K562 (cell line): Measurements from ENCODE around the gene MCAM. TPM values are rescaled to one million over a fixed set of nuclear protein-coding genes. Genes with fewer than 3 reads are reported as not detected.

Experiments used
- ADNP ChIP-seq: fragments of 200-800 bp; sonication (Bioruptor generic); IDR thresholded peaks from 2 replicates; pipeline ENCODE4 v1.6.1; 2016; ENCODE audit warnings: missing genetic modification characterization, missing compliant biosample characterization
- ATF7 ChIP-seq: fragments of 450-650 bp; IDR thresholded peaks from 2 replicates; pipeline ENCODE4 v1.7.1; 2014; ENCODE audit warnings: mild to moderate bottlenecking, moderate library complexity
- CBFA2T2 ChIP-seq: fragments of 450-650 bp; conservative IDR thresholded peaks from 2 replicates; pipeline ENCODE4 v1.6.1; 2017; ENCODE audit warnings: mild to moderate bottlenecking
- CCAR2 ChIP-seq: fragments of 200-400 bp; formaldehyde crosslinking; IDR thresholded peaks from 2 replicates; pipeline ENCODE4 v1.6.1; 2017; ENCODE audit warnings: mild to moderate bottlenecking, low read depth, low read length
- FOXA1 ChIP-seq: fragments of 450-650 bp; IDR thresholded peaks from 2 replicates; pipeline ENCODE4 v1.6.1; 2016; ENCODE audit warnings: mild to moderate bottlenecking, borderline replicate concordance
- GTF2A2 ChIP-seq: IDR thresholded peaks from 2 replicates; pipeline ENCODE4 v1.6.1; 2016; ENCODE audit warnings: mild to moderate bottlenecking, missing genetic modification characterization, missing compliant biosample characterization
- HEY1 ChIP-seq: fragments of 250-450 bp; sonication (Bioruptor Pico); IDR thresholded peaks from 2 replicates; pipeline ENCODE4 v1.5.0; 2020; ENCODE audit warnings: mild to moderate bottlenecking, moderate library complexity, borderline replicate concordance
- IRF2 ChIP-seq: sonication (generic); formaldehyde crosslinking; IDR thresholded peaks from 2 replicates; pipeline ENCODE4 v1.8.1; 2022; ENCODE audit warnings: mild to moderate bottlenecking, missing genetic modification reagents
- KDM4B ChIP-seq, 2 experiments: fragments of 450-650 bp in 1 of 2; sonication (generic) in 1 of 2; IDR thresholded peaks; 2 replicates each; pipeline ENCODE4 v1.6.1; 2016 to 2017; ENCODE audit warnings: borderline replicate concordance in 2 of 2, antibody characterized with exemption in 1 of 2, low read depth in 1 of 2, mild to moderate bottlenecking in 1 of 2
- KDM5B ChIP-seq: fragments of 200-600 bp; sonication (generic); IDR thresholded peaks from 2 replicates; pipeline ENCODE4 v1.6.1; 2012; ENCODE audit warnings: low read depth, mild to moderate bottlenecking, moderate library complexity, low read length, control low read depth, inconsistent platforms; ENCODE audit not compliant: insufficient replicate concordance
- NR4A1 ChIP-seq, 2 experiments: fragments of 250-450 bp in 1 of 2; fragments of 450-650 bp in 1 of 2; sonication (Bioruptor Pico) in 1 of 2; IDR thresholded peaks; 2 replicates each; pipeline versions ENCODE4 v1.4.0 to v1.6.1; 2016 to 2020; ENCODE audit warnings: mild to moderate bottlenecking in 2 of 2, missing compliant biosample characterization in 1 of 2, missing genetic modification characterization in 1 of 2, moderate library complexity in 1 of 2
- PCBP1 ChIP-seq: fragments of 200-400 bp; formaldehyde crosslinking; IDR thresholded peaks from 2 replicates; pipeline ENCODE4 v1.6.1; 2018; ENCODE audit warnings: mild to moderate bottlenecking, low read depth, low read length; ENCODE audit not compliant: poor library complexity, severe bottlenecking
- RFX5 ChIP-seq: IDR thresholded peaks from 2 replicates; pipeline ENCODE4 v1.6.1; 2011; ENCODE audit warnings: low read depth, mild to moderate bottlenecking, improper control_type of control experiment, low read length
- SRSF1 ChIP-seq: fragments of 200-400 bp; formaldehyde crosslinking; IDR thresholded peaks from 2 replicates; pipeline ENCODE4 v1.6.1; 2017; ENCODE audit warnings: mild to moderate bottlenecking, low read depth, low read length, moderate library complexity
- STAG1 ChIP-seq: sonication (generic); formaldehyde crosslinking; IDR thresholded peaks from 2 replicates; pipeline ENCODE4 v1.5.0; 2020; ENCODE audit warnings: missing genetic modification reagents, borderline replicate concordance
- TAL1 ChIP-seq: fragments of 450-650 bp; IDR thresholded peaks from 2 replicates; pipeline ENCODE4 v1.6.1; 2016; ENCODE audit warnings: mild to moderate bottlenecking
- XRCC3 ChIP-seq: fragments of 450-650 bp; IDR thresholded peaks from 2 replicates; pipeline ENCODE4 v1.6.1; 2017; ENCODE audit warnings: mild to moderate bottlenecking, moderate library complexity
- ZEB2 ChIP-seq: fragments of 450-650 bp; IDR thresholded peaks from 2 replicates; pipeline ENCODE4 v1.6.1; 2016
- ZFP36 ChIP-seq: fragments of 150-350 bp; IDR thresholded peaks from 2 replicates; pipeline ENCODE4 v1.6.1; 2018; ENCODE audit warnings: low read length, low read depth; ENCODE audit not compliant: partially characterized antibody
- ZNF134 ChIP-seq: fragments of 250-450 bp; sonication (Bioruptor Pico); conservative IDR thresholded peaks from 2 replicates; pipeline ENCODE4 v1.4.0; 2020
- polyA plus RNA-seq, 8 experiments: library from polyadenylated mRNA; depleted of rRNA in 4 of 8; stranded (reverse) in 5 of 8; unstranded in 3 of 8; fragments of >200 nt; fragmentation: Nextera tagmentation in 2 of 8; fragmentation: Illumina TruSeq in 1 of 8; extraction: Ambion mirVana in 2 of 8; extraction: Trizol in 1 of 8; gene quantifications; 2 replicates each; pipeline versions ENCODE4 v1.2.1 to v1.2.3, GENCODE V29; 2011 to 2014; ENCODE audit warnings: inconsistent platforms in 1 of 8, missing spikeins in 1 of 8
- total RNA-seq, 7 experiments: library from RNA; depleted of rRNA in 6 of 7; stranded (reverse); fragments of >200 nt in 6 of 7; fragmentation: Illumina TruSeq in 2 of 7; extraction: Trizol in 2 of 7; gene quantifications; 2 replicates each; pipeline versions ENCODE4 v1.2.1 to v1.2.3, GENCODE V29; 2011 to 2021; ENCODE audit warnings: low replicate concordance in 1 of 7
- TF ChIP-seq, protein P1 (sequence below): fragments of 450-650 bp; IDR thresholded peaks from 2 replicates; pipeline ENCODE4 v1.6.1; 2016; ENCODE audit warnings: low read depth
- TF ChIP-seq, protein P2 (sequence below): conservative IDR thresholded peaks from 2 replicates; pipeline ENCODE4 v1.6.1; 2011; ENCODE audit warnings: low read depth, mild to moderate bottlenecking, low read length; ENCODE audit not compliant: control insufficient read depth

The MCAM gene
- total and polyA plus RNA-seq, 9 of the 15 experiments (the other 6 are each of a cell fraction or from before 2014, with no cell fraction given): 14.7 to 118 (median 53.6) TPM

DNA sequence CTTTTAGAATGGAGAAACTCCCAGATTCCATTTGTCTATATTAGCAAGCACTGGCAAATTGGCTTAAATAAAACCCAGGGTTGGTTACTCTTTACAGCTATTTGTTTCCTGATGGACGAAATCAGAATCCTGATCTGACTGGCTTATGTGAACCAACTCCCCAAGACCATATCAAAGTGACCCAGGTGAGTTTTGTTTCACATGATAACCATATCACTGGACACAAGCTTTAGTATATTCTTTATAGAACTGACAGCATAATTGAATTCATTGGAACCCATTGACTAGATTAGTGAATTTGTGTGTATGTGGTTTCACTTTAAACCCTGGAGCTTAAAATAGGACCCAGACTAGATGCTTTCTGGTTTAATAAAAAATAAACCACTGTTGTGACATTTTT, 39.3 kb downstream of the MCAM start (continued):
- TF ChIP-seq, protein P1, sequence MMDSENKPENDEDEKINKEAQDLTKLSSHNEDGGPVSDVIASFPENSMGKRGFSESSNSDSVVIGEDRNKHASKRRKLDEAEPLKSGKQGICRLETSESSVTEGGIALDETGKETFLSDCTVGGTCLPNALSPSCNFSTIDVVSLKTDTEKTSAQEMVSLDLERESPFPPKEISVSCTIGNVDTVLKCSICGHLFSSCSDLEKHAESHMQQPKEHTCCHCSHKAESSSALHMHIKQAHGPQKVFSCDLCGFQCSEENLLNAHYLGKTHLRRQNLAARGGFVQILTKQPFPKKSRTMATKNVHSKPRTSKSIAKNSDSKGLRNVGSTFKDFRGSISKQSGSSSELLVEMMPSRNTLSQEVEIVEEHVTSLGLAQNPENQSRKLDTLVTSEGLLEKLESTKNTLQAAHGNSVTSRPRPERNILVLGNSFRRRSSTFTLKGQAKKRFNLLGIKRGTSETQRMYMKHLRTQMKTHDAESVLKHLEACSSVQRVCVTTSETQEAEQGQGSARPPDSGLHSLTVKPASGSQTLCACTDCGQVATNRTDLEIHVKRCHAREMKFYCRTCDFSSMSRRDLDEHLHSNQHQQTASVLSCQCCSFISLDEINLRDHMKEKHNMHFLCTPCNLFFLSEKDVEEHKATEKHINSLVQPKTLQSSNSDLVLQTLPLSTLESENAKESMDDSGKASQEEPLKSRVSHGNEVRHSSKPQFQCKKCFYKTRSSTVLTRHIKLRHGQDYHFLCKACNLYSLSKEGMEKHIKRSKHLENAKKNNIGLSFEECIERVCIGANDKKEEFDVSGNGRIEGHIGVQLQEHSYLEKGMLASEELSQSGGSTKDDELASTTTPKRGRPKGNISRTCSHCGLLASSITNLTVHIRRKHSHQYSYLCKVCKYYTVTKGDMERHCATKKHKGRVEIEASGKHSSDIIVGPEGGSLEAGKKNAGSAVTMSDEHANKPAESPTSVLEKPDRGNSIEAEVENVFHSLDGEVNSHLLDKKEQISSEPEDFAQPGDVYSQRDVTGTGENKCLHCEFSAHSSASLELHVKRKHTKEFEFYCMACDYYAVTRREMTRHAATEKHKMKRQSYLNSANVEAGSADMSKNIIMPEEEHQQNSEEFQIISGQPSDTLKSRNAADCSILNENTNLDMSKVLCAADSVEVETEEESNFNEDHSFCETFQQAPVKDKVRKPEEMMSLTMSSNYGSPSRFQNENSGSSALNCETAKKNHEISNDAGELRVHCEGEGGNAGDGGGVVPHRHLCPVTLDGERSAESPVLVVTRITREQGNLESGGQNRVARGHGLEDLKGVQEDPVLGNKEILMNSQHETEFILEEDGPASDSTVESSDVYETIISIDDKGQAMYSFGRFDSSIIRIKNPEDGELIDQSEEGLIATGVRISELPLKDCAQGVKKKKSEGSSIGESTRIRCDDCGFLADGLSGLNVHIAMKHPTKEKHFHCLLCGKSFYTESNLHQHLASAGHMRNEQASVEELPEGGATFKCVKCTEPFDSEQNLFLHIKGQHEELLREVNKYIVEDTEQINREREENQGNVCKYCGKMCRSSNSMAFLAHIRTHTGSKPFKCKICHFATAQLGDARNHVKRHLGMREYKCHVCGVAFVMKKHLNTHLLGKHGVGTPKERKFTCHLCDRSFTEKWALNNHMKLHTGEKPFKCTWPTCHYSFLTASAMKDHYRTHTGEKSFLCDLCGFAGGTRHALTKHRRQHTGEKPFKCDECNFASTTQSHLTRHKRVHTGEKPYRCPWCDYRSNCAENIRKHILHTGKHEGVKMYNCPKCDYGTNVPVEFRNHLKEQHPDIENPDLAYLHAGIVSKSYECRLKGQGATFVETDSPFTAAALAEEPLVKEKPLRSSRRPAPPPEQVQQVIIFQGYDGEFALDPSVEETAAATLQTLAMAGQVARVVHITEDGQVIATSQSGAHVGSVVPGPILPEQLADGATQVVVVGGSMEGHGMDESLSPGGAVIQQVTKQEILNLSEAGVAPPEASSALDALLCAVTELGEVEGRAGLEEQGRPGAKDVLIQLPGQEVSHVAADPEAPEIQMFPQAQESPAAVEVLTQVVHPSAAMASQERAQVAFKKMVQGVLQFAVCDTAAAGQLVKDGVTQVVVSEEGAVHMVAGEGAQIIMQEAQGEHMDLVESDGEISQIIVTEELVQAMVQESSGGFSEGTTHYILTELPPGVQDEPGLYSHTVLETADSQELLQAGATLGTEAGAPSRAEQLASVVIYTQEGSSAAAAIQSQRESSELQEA: no peak
- TF ChIP-seq ADNP (tag) (0 out of 2 replicates have a peak, but pooled peaks have one; percentile 43), KDM5B (no peak), ATF7 (no peak), ZNF134 (CRISPR knock-in tag) (no peak), SRSF1 (no peak), FOXA1 (no peak), NR4A1 (CRISPR knock-in tag; IDR thresholded peaks at IDR 0.05) (no peak), NR4A1 (tag; IDR thresholded peaks at IDR 0.05) (no peak), STAG1 (CRISPR knock-in tag) (no peak), CBFA2T2 (peak; percentile 62), KDM4B (IDR thresholded peaks at IDR 0.05; ENCODE audit: borderline replicate concordance in 2 of 2, low read depth in 1 of 2) (no peak), TAL1 (peak; percentile 74), GTF2A2 (tag) (no peak), HEY1 (no peak), IRF2 (CRISPR knock-in tag) (no peak), XRCC3 (no peak), ZFP36 (no peak), CCAR2 (no peak), RFX5 (no peak), ZEB2 (no peak), PCBP1 (no peak)
- TF ChIP-seq, protein P2, sequence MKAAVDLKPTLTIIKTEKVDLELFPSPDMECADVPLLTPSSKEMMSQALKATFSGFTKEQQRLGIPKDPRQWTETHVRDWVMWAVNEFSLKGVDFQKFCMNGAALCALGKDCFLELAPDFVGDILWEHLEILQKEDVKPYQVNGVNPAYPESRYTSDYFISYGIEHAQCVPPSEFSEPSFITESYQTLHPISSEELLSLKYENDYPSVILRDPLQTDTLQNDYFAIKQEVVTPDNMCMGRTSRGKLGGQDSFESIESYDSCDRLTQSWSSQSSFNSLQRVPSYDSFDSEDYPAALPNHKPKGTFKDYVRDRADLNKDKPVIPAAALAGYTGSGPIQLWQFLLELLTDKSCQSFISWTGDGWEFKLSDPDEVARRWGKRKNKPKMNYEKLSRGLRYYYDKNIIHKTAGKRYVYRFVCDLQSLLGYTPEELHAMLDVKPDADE: no peak
